Body of pancreas (tissue), 4 donors: ENCODE measurements around the gene MKS1. TPM values are rescaled to one million over a fixed set of nuclear protein-coding genes. Genes with fewer than 3 reads are reported as not detected.

ENCODE experiments used
- ATAC-seq: fragments of 150-250 bp; one replicate; pipeline ENCODE4 v1.9.1; 2016
- DNase-seq, 4 donors: peaks; one replicate each; pipeline ENCODE4 v3.0.0-alpha.2; 2019
- H3K27ac ChIP-seq, 4 donors: fragments of 200-600 bp; sonication (generic); 1 replicate in 3 of 4; 2 replicates in 1 of 4; pipeline versions ENCODE4 v1.5.1 to v1.6.1; 2016 to 2019; ENCODE audit warnings: mild to moderate bottlenecking in 1 of 4, mixed read lengths in 1 of 4, moderate library complexity in 1 of 4
- H3K27me3 ChIP-seq, 2 donors: fragments of 200-600 bp; sonication (generic); one replicate each; pipeline ENCODE4 v1.6.0; 2016; ENCODE audit warnings: mild to moderate bottlenecking in 1 of 2
- H3K36me3 ChIP-seq, 2 donors: fragments of 200-600 bp; sonication (generic); replicated peaks in 1 of 2; 2 replicates each; pipeline ENCODE4 v1.5.1; 2016; ENCODE audit warnings: low read depth in 2 of 2; ENCODE audit not compliant: insufficient read depth in 1 of 2
- H3K4me1 ChIP-seq: fragments of 200-600 bp; sonication (generic); one replicate; pipeline ENCODE4 v1.6.0; 2016
- H3K4me3 ChIP-seq, 2 donors: fragments of 200-600 bp; sonication (generic); 1 replicate in 1 of 2; 2 replicates in 1 of 2; pipeline ENCODE4 v1.5.1; 2016 to 2019
- H3K9me3 ChIP-seq, 3 donors: fragments of 200-600 bp; sonication (generic); 1 replicate in 2 of 3; 2 replicates in 1 of 3; pipeline ENCODE4 v1.5.1; 2016
- CTCF ChIP-seq, 7 experiments: fragments of 450-650 bp in 4 of 7; fragments of 200-600 bp in 3 of 7; sonication (generic) in 3 of 7; IDR thresholded peaks; one replicate each; pipeline ENCODE4 v1.5.1; 2016 to 2019; ENCODE audit warnings: antibody characterized with exemption in 7 of 7
- POLR2A ChIP-seq, 3 donors: fragments of 450-650 bp; IDR thresholded peaks; one replicate each; pipeline ENCODE4 v1.6.1; 2016; ENCODE audit warnings: antibody characterized with exemption in 3 of 3, mild to moderate bottlenecking in 2 of 3
- WGBS, 2 donors: methylation state at CpG; one replicate each; pipeline ENCODE4 v1.1.5; 2017; 5-methylcytosine and 5-hydroxymethylcytosine counted together
- intact Hi-C: fragments of 100-400 bp; cut with DNase I; formaldehyde crosslinking; loops from one replicate; pipeline ENCODE4 v1.15.1; 2023
- total RNA-seq, 2 donors: library from RNA; depleted of rRNA; stranded (reverse); fragments of >200 nt; gene quantifications; one replicate each; pipeline ENCODE4 v1.1.0, GENCODE V29; 2016

Gene MKS1
- total RNA-seq, 2 donors from 2014 or later: 14.2 to 15.0 TPM

- no peak for TF ChIP-seq CTCF (IDR thresholded peaks at IDR 0.05)
- TF ChIP-seq POLR2A (IDR thresholded peaks at IDR 0.05): no peak
- intact Hi-C loops: no loop called here
- no peak for ATAC-seq
- Histone ChIP-seq H3K36me3 (no peaks in the 10 kb centered on the region), H3K27ac (no peak overlapping the region), H3K4me3 (no peak overlapping the region), H3K9me3 (no peaks in the 10 kb centered on the region), H3K4me1 (no peaks in the 10 kb centered on the region), H3K27me3 (no peaks in the 10 kb centered on the region)
- no peak for DNase-seq
- 29 to 35% methylated on average over 7 of the region's 7 CpGs for WGBS, 2 donors
Measured at GRCh38 chr17:58187675-58188074, 31.4 kb downstream of the MKS1 start.

- WGBS, 2 donors: 79 to 87% methylated on average over 6 of the region's 6 CpGs
- no peaks in the 10 kb centered on the region for H3K27me3 ChIP-seq
- no peak for TF ChIP-seq CTCF (IDR thresholded peaks at IDR 0.05)
- DNase-seq: no peak
- H3K27ac ChIP-seq: no peak overlapping the region
- H3K36me3 ChIP-seq: no peaks in the 10 kb centered on the region
- no peaks in the 10 kb centered on the region for H3K4me1 ChIP-seq
- H3K9me3 ChIP-seq: no peaks in the 10 kb centered on the region
- no peak for ATAC-seq
- intact Hi-C loops: no loop called here
- H3K4me3 ChIP-seq: no peak overlapping the region
Measured at GRCh38 chr17:58187063-58187462, 32.0 kb downstream of the MKS1 start.

GRCh38 chr17:58186591-58186990 lies 32.5 kb downstream of the MKS1 start:
- intact Hi-C loops: no loop called here
- no peaks in the 10 kb centered on the region for H3K27me3 ChIP-seq
- H3K27ac ChIP-seq: no peak overlapping the region
- TF ChIP-seq CTCF (IDR thresholded peaks at IDR 0.05) (no peak), POLR2A (IDR thresholded peaks at IDR 0.05) (no peak)
- no peak for ATAC-seq
- H3K36me3 ChIP-seq: no peaks in the 10 kb centered on the region
- H3K4me1 ChIP-seq: no peaks in the 10 kb centered on the region
- H3K9me3 ChIP-seq: no peaks in the 10 kb centered on the region
- H3K4me3 ChIP-seq: no peak overlapping the region
- no peak for DNase-seq
- 74 to 83% methylated on average over 4 of the region's 4 CpGs for WGBS, 2 donors

- no peak overlapping the region for H3K4me3 ChIP-seq
- WGBS, 2 donors: 59 to 64% methylated on average over 3 to 8 of the region's 8 CpGs
- ATAC-seq: no peak
- intact Hi-C loops: no loop called here
- no peak for DNase-seq
- H3K27ac ChIP-seq: no peak overlapping the region
- TF ChIP-seq CTCF (IDR thresholded peaks at IDR 0.05) (no peak), POLR2A (IDR thresholded peaks at IDR 0.05) (no peak)
- no peaks in the 10 kb centered on the region for H3K4me1 ChIP-seq
- H3K27me3 ChIP-seq: no peaks in the 10 kb centered on the region
- no peaks in the 10 kb centered on the region for H3K9me3 ChIP-seq
- no peaks in the 10 kb centered on the region for H3K36me3 ChIP-seq
Measured at GRCh38 chr17:58184986-58185761, 33.9 kb downstream of the MKS1 start.
